Stimulated activated CD8-positive, alpha-beta memory T cell treated with anti-CD3 and anti-CD28 coated beads, Interleukin-12 subunit alpha, Interleukin-12 subunit beta, amount 100 ng/mL, for 1 hour (primary cell): ENCODE data around the gene STK32C.

ENCODE experiments used
- DNase-seq: peaks from one replicate; pipeline ENCODE4 v3.0.0-alpha.2; 2020; ENCODE audit warnings: low read depth

Gene STK32C

DNA sequence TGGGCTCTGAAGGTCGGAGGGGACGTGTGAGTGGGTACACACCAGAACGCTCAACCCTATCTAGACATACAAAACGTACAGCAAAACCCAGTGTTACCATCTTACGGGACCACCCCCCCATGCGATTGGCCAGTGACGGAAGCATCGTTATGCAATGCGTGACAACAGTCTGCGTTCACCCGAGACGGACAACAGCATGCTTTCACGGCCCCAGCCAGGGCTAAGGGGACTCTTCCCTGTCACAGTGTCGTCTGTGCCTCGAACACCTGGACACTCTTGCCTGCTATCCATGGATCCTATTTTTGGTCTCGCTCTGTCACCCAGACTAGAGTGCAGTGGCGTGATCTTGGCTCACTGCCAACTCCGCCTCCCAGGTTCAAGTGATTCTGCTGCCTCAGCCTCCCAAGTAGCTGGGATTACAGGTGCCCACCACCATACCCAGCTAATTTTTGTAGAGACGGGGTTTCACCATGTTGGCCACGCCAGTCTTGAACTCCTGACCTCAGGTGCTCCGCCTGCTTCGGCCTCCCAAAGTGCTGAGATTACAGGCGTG is 97.7 kb downstream of the STK32C start:
- no peak for DNase-seq

DNA sequence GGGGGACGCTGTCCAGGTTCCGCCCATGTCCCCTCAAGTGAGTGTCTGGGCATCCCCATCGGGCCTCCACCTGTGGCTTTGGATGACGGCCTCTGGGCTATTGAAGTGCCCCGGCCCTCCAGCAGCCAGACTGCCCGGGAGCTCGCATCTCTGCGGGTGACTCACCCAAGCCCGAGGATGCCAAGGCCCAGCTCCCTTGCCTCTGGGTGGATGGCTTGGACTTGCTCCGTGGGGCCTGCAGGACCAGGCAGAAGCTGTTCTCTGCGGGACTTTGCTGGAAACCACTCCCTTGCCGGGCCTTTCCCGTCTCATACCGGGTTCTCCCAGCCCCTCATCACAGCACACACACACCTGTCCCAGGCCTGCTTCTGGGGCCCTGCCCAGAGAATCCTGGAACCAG is 98.6 kb downstream of the STK32C start:
- DNase-seq = no peak

DNA sequence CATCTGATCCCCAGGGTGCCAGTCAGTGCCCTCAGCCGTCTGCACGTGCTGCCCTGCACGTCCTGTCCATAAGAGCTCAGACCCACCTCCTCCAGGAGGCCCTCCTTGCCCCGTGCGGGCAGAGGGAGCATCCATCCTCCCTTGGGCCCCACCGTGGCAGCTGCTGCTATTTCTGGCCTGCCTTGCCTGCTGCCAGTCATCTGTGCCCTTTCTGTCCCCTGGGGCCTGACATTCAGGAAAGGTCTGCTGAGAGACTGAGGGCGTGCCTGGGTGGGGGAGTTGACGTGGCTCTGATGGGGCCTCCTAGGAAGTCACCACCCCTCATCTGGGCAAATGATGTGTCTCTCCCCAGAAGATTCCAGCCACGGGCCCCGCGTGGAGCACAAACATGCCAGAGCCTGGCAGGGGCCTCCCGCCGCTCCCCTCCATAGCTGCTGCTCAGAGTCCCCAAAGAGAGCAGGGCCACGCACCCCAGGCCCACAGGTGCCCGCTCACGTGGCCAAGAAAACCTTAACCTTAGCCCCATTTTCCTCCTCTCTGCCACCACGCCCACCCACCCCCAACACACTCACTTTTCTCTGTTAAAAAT is 99.2 kb downstream of the STK32C start:
- no peak for DNase-seq

DNA sequence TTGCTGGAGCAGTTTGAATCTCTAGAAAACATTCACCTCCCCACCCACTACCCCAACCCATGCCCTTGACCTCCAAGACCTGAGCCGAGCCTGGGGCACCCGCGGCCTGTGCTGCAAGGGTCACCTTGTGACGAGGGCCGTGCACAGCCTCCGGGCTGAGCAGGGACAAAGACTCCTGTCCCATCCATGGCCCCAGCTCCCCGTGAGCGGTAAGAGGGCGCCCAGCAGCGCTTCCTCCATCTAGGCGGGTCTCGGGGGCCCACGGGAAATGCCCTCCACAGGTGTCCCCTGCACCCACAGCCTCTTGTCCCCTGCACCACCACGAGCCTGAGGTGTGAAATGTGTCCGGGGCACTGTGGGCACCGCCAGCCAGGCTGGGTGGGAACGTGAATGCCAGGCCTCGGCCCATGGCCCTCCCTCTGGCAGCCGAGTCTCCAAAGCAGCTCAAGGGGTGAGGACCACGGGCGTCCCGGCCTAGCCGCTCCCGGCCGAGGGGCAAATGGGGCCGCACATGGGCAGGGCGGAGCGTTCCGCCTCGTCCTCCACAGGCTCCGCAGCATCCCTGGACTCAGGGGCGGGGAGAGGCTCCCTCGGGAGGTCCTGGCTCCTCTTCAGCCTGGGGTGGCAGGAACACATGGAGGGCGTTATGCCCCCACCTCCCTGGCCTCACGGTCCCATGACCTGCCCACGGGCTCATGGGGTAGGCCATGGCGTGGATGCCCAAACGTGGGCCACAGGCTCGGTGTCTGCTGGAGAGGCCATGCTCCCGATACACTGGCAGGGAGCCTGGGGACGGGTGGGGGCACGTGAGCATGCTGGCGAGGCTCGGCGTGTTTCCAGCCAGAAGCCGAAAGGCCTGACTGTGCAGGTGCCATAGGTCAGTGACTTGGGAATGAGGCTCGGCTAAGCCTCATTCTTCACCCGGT is 100.0 kb downstream of the STK32C start:
- DNase-seq = no peak

DNA sequence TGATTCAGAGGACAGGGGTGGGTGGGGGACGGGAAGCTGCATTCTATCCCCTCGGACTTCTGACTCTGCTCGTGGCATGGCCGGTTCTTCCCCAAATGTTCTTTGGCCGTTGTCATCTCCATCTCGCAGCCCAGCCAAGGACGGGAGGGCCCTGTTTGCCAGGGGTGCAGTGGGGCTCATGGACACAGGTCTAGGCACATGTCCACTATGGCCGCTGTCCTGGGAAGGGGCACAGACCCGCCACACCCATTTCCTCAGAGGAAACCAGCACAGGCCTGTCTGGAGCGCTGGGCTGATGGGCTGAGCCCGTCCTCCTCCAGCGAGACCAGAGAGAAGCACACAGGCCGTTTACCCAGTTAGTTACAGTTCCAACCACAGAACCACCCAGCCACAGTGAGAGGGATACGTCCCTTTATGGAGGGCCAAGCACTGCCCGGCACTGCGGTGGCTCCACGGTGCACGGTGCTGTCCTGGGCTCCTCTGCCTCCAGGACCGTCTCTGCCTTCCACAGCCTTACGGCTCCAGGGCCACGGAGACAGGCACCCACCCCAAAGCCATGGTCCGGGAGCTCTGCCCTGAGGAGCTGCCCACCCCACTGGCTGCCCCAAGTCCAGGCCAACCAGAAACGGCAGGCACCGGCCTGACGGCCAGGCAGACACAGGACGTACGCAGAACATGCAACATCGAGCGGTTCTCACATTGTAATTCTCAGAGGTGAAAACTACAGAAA is 100.8 kb downstream of the STK32C start:
- no peak for DNase-seq

DNA sequence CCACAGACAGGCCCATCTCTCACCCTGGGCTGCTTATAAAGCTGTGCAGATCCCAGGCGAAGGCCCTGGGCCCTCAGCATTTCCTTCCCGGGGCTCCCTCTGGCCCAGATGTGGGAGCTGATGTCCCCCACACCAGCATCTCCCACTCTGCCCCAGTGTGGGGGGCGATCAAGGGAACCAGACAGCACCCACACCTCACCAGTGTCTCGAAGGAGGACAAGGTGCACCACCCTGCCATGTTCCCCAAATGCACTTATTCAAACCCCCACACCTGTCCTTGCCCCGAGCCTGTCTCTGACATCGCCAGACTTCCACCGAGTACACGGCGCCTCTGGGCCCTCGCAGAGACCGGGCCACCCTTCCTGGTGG is 101.4 kb downstream of the STK32C start:
- DNase-seq = no peak

DNA sequence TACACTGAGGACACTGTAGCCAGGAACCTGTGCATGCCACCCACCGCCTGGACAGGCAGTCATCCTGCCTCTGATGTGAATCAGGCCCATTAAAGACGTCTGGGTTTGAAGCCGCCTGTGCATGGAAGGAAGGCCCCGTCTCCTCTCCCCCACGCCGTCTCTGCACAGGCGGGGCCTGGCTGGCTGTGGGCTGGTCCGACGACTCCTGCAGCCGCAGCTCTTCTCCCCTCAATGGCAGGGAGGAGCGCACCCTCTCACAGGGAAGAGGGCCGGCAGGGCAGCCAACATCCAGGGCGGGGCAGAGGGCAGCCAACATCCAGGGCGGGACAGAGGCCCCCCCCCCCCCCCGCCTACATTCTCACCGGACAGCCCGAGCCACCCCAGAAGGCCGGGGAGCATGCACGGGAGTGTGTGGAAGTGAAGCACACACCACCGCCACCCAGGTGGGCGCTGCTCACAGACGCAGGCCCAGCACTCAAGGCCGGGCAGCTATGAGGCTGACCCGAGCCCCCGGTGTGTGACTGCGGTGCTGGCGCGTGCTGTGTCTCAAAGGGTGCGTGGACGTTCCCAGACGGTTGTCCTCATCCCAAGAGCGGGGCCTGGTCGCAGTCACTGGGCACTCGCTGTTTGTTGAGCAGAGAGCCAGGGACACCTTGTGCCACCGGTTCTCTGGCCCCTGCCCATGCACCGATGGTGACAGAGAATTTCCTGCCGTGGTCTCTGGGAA is 101.9 kb downstream of the STK32C start:
- no peak for DNase-seq

DNA sequence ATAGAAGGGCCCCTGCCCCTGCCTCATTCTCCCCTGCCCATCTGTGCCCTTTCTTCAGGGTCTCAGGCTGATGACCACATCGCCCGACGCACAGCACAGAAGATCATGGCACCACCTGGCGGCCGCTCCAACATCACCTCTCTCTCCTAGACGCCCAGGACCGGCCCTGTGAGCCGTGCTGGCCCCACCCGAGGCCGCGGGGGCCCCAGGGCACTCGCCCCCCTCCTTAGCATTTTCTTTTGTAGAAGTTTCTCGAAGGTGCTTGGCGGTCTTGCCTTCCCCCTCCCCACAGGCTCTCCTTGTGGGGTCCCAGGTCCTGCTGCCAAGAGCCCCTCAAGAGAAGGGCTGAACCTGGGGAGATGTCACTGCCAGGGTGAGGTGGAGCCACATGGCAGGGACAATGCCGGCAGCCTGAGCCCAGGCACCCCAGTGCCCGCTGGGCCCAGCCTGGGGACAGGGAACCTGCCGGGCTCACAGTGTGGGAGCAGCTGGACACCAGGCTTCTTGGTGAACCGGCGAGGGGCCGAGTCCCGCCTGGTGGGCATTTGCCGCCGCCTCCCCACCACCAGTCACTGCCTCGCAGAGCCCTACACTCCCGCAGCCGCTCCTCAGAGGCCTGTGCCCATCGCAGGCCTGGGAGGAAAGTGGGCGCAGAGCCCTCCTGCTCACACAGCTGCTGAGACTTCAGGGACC is 102.8 kb downstream of the STK32C start:
- no peak for DNase-seq

DNA sequence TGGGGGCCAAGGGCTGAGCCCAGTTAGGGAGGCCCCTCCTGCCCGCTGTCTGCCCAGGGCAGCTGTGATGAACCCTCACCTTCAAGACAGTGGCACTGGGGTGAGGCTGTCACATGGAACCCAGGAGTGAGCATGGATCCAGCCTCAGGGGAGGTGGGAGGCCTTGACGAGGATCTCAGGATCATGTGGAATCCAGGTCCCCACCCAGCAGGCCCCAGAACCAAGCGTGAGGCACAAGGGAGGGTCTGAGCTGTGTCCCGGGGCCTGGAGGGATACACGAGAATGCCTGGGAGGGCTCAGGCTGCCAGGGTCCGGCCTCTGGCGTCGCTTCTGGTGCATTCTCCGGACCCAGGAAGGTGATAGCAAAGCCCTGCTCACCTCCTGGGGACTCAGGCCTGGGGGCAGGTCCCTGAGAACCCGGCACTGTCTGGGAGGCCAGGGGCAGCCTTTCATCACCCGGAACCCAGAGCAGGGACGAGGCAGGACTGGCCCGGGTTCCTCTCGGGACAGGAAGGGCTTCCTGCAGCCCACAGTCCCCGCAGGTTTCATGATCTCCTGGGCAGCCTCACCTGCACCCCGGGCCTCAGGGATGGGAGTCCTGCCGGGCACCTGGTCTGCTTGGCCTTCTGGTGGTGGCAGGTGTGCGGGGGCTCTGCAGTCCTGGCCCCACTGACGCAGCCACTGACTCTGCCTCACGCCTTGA is 103.5 kb downstream of the STK32C start:
- DNase-seq = no peak

DNA sequence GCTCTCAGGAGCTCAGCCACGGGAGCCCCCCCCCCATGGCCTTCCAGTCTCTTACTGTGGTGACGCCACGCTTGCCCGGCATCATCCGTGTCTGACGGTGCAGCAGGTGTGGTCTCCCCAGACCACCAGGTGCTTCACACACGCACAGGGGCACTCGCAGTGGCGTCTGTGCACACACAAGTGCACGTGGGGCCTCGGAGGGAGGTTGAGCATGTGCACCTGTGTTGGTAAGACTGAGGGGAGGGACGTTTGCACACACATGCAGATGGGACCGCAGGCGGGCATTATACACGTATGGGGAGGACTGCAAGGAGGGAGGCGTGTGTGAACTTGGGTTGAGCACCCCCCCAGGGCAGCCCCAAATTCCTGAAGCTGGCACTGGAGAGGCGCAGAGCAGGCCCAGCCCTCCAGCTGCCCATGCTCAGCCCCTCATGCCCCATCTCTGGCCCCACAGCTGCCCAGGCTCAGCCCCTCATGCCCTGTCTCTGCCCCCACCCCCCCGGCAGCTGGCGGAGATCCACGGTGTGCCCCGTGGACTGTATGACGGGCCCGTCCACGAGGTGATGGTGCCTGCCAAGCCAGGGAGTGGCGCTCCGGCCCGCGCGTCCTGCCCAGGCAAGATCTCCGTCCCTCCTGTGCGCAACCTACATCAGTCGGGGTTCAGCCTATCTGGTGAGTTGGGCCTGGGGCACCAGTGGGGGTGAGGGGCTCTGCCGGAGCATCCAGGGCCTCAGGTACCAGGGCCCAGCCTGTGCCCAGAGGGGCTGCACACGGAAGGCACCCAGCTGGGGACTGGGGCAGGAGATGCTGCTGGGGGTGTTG is 104.3 kb downstream of the STK32C start:
- no peak for DNase-seq

DNA sequence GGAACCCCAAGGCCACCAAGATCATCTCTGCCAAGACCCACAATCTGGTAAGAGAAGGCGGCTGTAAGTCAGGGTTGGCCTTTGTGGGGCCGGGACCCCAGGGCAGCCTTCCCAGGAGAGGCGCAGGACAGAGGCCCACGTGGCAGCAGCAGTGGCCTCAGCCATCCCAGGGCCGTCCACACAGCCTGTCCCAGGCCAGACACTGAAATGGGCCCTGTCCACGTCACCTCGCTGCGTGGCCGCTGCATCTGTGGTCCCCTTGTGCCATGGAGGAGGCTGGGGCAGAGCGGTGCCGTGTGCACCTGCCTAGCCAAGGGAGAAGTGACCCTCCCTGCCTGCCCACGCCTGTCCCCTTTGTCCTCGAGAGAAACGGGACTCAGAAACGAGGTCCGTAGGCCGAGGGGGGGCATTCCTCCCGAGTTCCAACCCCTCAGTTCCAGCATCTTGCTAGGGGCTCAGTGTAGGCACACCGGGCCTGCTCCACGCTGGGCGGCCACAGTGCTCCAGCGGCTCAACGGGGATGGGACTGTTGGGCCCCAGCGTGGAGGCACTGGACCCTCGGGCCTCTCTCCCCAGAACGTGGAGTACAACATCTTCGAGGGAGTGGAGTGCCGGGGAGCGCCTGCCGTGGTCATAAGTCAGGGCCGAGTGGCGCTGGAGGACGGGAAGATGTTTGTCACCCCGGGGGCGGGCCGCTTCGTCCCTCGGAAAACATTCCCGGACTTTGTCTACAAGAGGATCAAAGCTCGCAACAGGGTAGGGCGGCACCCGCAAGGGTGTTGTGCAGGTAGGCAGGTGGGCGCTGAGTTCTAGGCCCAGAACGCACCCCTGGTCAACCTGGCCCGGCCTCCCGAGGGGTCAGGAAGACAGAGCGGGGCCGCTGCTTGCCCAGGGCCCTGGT is 105.4 kb downstream of the STK32C start:
- DNase-seq = no peak

DNA sequence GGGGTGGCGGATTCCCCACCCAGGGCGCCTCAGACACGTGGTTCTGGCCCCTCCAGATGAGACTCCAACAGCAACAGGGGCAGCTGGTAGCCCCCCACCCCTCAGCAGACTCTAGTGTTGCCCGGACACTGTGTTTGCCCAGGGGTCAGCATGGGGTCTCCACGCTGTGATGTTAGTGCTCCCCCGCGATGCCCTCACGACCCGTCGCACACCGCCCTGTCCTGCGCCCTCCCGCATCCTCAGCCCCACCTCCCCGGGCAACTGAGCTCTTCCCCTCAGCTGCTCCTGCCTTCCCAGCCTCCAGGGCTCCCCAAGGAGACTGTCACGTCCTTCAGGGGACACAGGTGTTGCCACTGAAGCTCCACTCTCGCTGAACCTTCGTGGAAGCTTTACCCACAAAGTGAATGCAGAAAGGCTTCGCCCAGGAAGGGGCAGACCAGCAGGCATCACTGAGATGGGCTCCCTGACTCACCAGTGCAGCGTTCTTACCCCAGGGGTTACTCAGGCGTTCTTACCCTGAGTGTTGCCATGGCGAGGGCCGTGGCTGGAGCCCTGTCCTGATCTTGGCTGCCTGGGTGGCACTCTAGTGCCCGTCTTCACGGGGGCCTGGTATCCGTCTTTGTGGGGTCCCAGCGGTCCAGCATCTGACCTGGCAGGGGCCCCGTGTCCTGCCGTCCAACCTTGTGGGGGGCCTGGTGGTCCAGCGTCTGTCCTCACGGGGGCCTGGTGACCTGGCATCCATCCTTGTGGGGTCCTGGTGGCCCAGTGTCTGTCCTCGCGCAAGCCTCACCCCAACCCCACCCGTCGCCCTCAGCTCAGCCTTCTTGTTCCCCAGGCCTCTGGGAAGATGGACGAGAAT is 106.4 kb downstream of the STK32C start:
- DNase-seq = no peak

DNA sequence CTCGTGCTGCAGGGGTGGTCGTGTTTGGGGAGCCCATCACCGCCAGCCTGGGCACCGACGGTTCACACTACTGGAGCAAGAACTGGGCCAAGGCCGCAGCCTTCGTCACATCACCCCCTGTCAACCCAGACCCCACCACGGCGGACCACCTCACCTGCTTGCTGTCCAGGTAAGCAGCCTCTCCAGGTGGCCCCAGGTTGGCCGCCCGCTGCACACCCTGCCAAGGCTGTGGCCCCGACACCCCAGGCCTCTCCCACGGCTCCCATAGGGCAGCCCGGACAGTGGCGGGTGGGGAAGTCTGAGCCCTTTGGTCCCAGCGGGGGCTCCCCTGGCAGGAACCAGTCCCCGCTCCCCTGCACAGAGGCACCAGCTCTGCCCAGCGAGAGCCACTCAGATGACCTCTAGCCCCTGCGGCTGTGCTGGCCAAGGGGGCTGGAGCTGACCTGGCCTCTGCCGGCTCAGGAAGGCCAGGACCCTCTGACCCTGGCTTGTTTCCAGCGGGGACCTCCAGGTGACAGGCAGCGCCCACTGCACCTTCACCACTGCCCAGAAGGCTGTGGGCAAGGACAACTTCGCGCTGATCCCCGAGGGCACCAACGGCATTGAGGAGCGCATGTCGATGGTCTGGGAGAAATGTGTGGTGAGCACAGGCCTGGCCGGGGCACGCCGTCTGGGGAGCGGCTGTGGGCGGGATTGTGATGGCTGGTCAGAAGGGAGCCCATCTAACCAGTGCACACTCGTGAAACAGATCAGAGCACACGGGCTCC is 107.2 kb downstream of the STK32C start:
- DNase-seq = no peak

DNA sequence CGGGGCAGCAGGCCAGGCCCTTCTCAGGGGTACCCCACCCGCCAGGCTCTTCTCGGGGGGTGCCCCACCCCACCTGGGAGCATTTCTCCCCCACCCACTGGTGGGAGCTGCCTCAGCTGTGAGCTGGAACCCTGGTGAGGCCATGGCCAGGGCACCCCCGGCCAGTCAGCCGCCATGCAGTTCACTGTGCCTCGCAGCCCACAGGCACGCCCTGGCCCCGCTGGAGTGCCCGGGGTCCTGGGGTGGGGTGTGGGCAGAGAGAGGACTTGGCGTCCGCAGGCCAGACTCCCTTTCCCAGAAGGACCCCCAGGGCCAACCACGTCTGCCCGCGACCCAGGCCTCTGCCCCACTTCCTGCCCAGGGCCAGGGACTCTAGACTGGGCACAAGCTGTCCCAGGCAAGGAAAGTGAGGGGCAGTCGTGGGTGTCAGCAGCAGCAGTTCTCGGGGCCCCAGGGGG is 107.9 kb downstream of the STK32C start:
- no peak for DNase-seq

DNA sequence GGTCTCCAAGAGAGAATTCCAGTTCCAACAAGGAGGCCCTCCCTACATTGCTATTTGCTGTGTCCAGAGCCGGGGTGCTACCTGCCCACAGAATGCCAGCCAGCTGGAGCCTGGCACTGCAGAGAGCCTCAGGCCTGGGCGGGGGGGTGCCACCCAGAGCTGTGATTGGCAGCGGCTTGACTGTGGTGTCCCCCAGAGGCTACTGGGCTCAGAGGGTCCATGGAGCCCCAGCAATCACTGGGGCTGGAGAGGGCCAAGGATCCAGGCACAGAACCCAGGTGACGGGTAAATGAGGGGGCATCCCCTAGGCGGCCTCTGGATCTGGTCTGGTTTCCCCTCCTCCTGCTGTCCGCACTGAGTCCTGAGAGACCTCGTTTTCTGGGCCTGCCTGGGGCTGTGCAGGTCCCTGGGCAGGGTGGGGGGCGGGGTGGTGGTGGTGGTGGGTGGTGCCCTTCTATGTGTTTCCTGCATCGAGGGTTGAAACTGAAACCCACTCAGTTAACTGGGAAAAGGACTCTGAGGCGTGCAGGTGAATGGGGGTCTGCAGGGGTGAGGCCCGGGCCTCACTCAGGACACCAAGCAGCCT is 108.4 kb downstream of the STK32C start:
- no peak for DNase-seq

DNA sequence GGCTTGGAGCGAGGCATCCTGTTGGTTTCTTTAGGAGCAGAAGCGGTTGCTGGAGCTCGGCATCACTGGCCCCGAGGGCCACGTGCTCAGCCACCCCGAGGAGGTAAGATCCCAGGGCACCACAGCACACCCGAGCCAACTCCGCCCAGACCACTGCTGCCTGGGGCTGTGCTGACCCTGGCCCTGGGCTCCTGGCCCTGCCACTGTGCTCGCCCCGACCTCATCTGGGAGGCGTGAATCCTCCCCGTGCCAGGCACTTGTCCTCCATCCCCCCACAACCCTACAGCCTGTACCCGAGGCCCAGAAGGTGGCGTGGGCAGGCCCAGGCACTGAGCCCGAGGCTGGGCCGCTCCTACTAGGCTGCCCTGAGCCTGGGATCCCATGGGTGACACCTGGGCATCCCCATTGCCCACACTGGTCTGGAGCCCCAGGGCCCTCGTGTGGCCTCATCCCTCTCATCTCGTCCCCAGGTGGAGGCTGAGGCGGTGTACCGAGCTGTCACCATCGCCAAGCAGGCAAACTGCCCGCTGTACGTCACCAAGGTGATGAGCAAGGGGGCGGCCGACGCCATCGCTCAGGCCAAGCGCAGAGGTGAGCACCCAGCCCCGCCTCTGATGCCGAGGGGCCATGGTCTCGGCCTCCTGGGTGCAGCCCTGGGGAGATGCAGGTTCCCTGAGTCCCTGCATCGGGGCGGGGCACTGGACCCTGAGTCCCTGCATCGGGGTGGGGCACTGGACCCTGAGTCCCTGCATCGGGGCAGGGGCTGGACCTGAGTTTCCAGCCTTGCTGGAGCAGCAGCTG is 109.2 kb downstream of the STK32C start:
- DNase-seq = no peak
